ENCODE results near the gene TCTN2.

DNA sequence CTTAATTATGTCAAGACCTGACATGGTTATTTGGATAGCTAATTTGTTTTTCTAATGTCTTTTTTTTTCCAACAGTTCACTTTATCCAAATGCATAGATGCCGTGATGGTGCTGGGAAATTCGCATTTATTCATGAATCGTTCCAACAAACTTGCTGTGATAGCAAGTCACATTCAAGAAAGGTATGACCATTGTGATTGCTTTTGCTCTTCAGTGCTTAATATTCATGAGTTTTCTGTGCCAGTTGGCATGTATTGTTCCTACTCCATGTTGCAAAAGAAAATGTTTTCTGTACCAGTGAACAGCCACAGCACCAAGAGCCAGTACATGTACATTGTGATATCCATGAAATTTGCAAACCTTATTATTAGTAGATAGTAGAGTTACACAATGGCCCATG lies 25.5 kb upstream of the TCTN2 start:
- TF ChIP-seq, protein P1, sequence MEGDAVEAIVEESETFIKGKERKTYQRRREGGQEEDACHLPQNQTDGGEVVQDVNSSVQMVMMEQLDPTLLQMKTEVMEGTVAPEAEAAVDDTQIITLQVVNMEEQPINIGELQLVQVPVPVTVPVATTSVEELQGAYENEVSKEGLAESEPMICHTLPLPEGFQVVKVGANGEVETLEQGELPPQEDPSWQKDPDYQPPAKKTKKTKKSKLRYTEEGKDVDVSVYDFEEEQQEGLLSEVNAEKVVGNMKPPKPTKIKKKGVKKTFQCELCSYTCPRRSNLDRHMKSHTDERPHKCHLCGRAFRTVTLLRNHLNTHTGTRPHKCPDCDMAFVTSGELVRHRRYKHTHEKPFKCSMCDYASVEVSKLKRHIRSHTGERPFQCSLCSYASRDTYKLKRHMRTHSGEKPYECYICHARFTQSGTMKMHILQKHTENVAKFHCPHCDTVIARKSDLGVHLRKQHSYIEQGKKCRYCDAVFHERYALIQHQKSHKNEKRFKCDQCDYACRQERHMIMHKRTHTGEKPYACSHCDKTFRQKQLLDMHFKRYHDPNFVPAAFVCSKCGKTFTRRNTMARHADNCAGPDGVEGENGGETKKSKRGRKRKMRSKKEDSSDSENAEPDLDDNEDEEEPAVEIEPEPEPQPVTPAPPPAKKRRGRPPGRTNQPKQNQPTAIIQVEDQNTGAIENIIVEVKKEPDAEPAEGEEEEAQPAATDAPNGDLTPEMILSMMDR (IDR thresholded peaks at IDR 0.05), result no peak
- no peak for TF ChIP-seq EZH2 (IDR thresholded peaks at IDR 0.05; ENCODE audit: borderline replicate concordance, insufficient read depth, low read depth, low read length, poor library complexity, severe bottlenecking)
